NCI-H510A treated with DMSO at 0.1 percent for 48 hours (cell line): ENCODE data around the gene CSNK2A1.
A peak's percentile ranks its signal among the peaks of the same experiment; 100 is the strongest.
"Not testable (repeated sequence)": the region's sequence is repeated elsewhere in the genome, so short reads cannot be mapped to it uniquely, and the experiment has no call there.

Experiments
- DNase-seq: peaks from one replicate; lab custom pipeline; 2025; lab: John Stamatoyannopoulos, UW

Gene CSNK2A1

GRCh38 chr20:543369-544152 is at the start of gene CSNK2A1:
TSS of gene CSNK2A1 (minus strand) at chr20:543790. CDS start at chr20:508551, 35,239 bp downstream.
- peak; percentile 99 for DNase-seq

GRCh38 chr20:592506-592905 is 48.9 kb upstream of the CSNK2A1 start:
- DNase-seq: no peak

GRCh38 chr20:591941-592340 is 48.4 kb upstream of the CSNK2A1 start:
- no peak for DNase-seq

- DNase-seq: no peak
Measured at GRCh38 chr20:588932-589672, 45.5 kb upstream of the CSNK2A1 start.

GRCh38 chr20:588476-588875 is 44.9 kb upstream of the CSNK2A1 start:
- DNase-seq: no peak

GRCh38 chr20:584971-585301 is 41.3 kb upstream of the CSNK2A1 start:
- DNase-seq: no peak

- DNase-seq: no peak
Measured at GRCh38 chr20:584161-584970, 40.8 kb upstream of the CSNK2A1 start.

GRCh38 chr20:582204-582603 is 38.6 kb upstream of the CSNK2A1 start:
- no peak for DNase-seq

- DNase-seq: not testable (repeated sequence)
Measured at GRCh38 chr20:578940-579690, 35.5 kb upstream of the CSNK2A1 start.

GRCh38 chr20:577167-577791 is 33.7 kb upstream of the CSNK2A1 start:
- DNase-seq: peak; percentile 38

GRCh38 chr20:576156-576555 is 32.6 kb upstream of the CSNK2A1 start:
- no peak for DNase-seq

- DNase-seq: no peak
Measured at GRCh38 chr20:575230-575629, 31.6 kb upstream of the CSNK2A1 start.

GRCh38 chr20:574297-574942 is 30.8 kb upstream of the CSNK2A1 start:
- DNase-seq: no peak

GRCh38 chr20:573414-574296 is 30.1 kb upstream of the CSNK2A1 start:
- DNase-seq: no peak

- DNase-seq: no peak
Measured at GRCh38 chr20:572727-573126, 29.1 kb upstream of the CSNK2A1 start.

GRCh38 chr20:571754-572441 is 28.3 kb upstream of the CSNK2A1 start:
- DNase-seq: no peak

GRCh38 chr20:568673-569415 is 25.3 kb upstream of the CSNK2A1 start:
- no peak for DNase-seq

GRCh38 chr20:568097-568652 is 24.6 kb upstream of the CSNK2A1 start:
- no peak for DNase-seq
